AG04450 (cell line): ENCODE results near the gene MN1. TPM values are rescaled to one million over a fixed set of nuclear protein-coding genes. Genes with fewer than 3 reads are reported as not detected.
"Not testable (repeated sequence)": the region's sequence is repeated elsewhere in the genome, so short reads cannot be mapped to it uniquely, and the experiment has no call there.

ENCODE experiments used
- CTCF ChIA-PET: fragments of 300-600, 350-600 bp; formaldehyde crosslinking; extraction: SDS; loops from one replicate; lab custom pipeline; 2022; ENCODE audit warnings: antibody characterized with exemption, inconsistent platforms; lab: Charles Lee
- POLR2A ChIA-PET: fragments of 350-600 bp; formaldehyde crosslinking; extraction: SDS; loops from one replicate; lab custom pipeline; 2021; ENCODE audit warnings: antibody characterized with exemption, inconsistent platforms; lab: Yijun Ruan, JAX
- DNase-seq: peaks from one replicate; pipeline ENCODE4 v3.0.0-alpha.2; 2011; ENCODE audit warnings: low read depth, low spot score
- H3K27ac ChIP-seq: one replicate; pipeline ENCODE4 v1.5.1; 2012; ENCODE audit warnings: low read depth, low read length, control low read depth
- H3K27me3 ChIP-seq: one replicate; pipeline ENCODE4 v1.6.0; 2012; ENCODE audit warnings: low read length; ENCODE audit not compliant: control insufficient read depth, insufficient read depth
- H3K4me3 ChIP-seq: 2 replicates; pipeline ENCODE4 v1.5.1; 2011; ENCODE audit warnings: mild to moderate bottlenecking, low read depth, low read length, control low read depth
- H3K9me3 ChIP-seq: 2 replicates; pipeline ENCODE4 v1.5.1; 2012; ENCODE audit warnings: low read length; ENCODE audit not compliant: control insufficient read depth, insufficient read depth
- polyA plus RNA-seq: library from polyadenylated mRNA; depleted of rRNA; stranded (reverse); fragments of >200 nt; gene quantifications from 2 replicates; pipeline ENCODE4 v1.2.3, GENCODE V29; 2011
- TF ChIP-seq, protein P1 (sequence below): IDR thresholded peaks from 2 replicates; pipeline ENCODE4 v1.5.1; 2011; ENCODE audit warnings: low read depth, low read length, control low read depth, inconsistent platforms

MN1 gene
- polyA plus RNA-seq, 1 experiment = 2.7 TPM

DNA sequence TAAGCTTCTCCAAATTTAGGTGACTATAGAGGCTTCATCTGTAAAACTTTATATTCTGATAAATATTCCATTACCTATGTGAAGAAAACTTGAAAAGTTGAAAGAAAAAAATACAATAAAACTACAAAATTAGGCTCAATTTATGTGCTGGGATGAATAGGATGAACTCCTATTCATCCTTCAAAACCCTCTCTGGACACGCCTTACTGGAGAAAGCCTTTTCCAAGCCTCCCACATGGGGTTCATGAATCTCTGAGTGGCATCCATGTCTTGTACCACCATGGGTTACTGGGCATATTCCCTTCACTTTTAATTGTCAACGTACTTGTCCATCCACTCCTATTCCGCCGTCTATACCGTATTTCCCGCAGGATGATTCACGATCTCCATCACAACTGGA lies 55.7 kb downstream of the MN1 start:
- Histone ChIP-seq H3K9me3 (peaks cover 3% of the 10 kb centered on the region; the same call in 1 of the 2 replicates), H3K4me3 (no peak overlapping the region), H3K27ac (no peak overlapping the region), H3K27me3 (peaks cover 11% of the 10 kb centered on the region)
- TF ChIP-seq, protein P1, sequence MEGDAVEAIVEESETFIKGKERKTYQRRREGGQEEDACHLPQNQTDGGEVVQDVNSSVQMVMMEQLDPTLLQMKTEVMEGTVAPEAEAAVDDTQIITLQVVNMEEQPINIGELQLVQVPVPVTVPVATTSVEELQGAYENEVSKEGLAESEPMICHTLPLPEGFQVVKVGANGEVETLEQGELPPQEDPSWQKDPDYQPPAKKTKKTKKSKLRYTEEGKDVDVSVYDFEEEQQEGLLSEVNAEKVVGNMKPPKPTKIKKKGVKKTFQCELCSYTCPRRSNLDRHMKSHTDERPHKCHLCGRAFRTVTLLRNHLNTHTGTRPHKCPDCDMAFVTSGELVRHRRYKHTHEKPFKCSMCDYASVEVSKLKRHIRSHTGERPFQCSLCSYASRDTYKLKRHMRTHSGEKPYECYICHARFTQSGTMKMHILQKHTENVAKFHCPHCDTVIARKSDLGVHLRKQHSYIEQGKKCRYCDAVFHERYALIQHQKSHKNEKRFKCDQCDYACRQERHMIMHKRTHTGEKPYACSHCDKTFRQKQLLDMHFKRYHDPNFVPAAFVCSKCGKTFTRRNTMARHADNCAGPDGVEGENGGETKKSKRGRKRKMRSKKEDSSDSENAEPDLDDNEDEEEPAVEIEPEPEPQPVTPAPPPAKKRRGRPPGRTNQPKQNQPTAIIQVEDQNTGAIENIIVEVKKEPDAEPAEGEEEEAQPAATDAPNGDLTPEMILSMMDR = no peak
- POLR2A ChIA-PET = no interaction called here
- CTCF ChIA-PET = no interaction called here
- DNase-seq = no peak

DNA sequence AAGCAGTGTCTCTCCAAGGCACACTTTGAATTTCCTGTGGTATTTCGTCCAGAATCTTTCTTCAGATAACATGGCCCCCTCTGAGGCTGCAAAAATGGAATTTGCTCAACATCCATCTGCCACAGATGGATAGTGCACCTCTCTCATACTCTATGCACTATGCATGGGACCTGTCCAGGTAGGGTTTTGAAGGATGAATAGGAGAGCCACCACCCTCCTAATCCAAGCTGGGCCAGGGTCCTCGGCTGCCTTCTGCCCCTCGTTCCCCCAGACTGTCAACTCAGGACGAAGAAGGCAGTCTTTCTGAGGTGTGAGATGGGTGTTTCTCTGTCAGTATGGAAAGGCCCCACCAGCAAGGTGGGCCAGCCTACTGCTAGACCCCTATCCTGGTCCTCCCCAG lies 56.4 kb downstream of the MN1 start:
- H3K27ac ChIP-seq = no peak overlapping the region
- DNase-seq = no peak
- CTCF ChIA-PET = no interaction called here
- POLR2A ChIA-PET = no interaction called here
- no peak overlapping the region for H3K4me3 ChIP-seq
- H3K27me3 ChIP-seq = peaks cover 10% of the 10 kb centered on the region
- TF ChIP-seq, protein P1 = no peak
- peaks cover 7% of the 10 kb centered on the region; the same call in 1 of the 2 replicates for H3K9me3 ChIP-seq

DNA sequence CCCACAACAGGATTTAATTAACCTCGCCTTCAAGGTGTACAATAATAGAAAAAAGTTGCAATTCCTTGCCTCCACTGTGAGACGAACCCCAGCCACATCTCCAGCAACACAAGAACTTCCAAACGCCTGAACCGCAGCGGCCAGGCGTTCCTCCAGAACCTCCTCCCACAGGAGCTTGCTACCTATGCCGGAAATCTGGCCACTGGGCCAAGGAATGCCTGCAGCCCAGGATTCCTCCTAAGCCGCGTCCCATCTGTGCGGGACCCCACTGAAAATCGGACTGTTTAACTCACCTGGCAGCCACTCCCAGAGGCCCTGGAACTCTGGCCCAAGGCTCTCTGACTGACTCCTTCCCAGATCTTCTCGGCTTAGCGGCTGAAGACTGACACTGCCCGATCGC lies 57.5 kb downstream of the MN1 start:
- H3K4me3 ChIP-seq, H3K27ac ChIP-seq, DNase-seq, H3K9me3 ChIP-seq, POLR2A ChIA-PET, CTCF ChIA-PET: not testable (repeated sequence)
- peaks cover 13% of the 10 kb centered on the region for H3K27me3 ChIP-seq

DNA sequence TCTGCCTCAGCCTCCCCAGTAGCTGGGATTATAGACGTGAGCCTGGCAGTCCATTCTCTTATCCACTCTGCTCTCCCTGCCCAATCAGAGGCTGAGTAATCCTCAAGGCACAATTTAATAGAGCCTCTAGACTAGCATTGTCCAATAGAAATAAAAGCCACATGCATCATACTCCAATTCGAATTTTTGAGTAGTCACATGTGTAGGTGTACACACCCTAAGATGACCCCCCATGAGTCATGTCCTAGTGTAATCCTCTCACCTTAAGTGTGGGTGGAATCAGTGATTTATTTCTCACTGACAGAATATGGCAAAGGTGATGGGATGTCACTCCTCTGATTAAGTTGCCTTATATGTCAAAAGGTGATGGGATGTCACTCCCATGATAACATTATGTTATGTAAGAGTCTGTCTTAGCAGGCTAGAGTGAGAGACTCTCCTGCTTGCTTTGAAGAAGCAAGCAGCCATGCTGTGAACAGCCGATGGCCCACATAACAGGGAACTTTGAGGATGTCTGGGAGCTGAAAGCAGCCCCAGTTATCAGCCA lies 61.3 kb downstream of the MN1 start:
- ChIA-PET CTCF (no interaction called here), POLR2A (no interaction called here)
- TF ChIP-seq, protein P1 = no peak
- Histone ChIP-seq H3K27me3 (peaks cover 16% of the 10 kb centered on the region), H3K4me3 (no peak overlapping the region), H3K27ac (no peak overlapping the region), H3K9me3 (peaks cover 7% of the 10 kb centered on the region; the same call in 1 of the 2 replicates)
- no peak for DNase-seq

DNA sequence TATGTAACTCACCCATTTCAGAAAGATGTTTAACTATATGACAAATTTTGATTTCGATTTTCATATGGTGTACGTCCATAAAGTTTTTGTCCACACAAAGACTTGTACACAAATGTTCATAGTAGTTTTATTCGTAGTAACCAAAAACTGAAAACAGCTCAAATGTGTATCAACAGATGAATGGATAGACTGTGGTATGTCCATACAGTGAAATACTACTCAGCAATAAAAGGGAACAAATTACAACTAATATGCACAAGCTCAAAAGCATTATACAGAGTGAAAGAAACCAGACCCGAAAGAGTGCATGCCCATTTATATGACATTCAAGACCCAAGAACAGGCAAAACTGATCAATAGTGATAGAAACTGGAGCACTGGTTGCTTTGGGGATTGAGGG lies 64.0 kb downstream of the MN1 start:
- DNase-seq = no peak
- TF ChIP-seq, protein P1 = no peak
- peaks cover 7% of the 10 kb centered on the region; the same call in 1 of the 2 replicates for H3K9me3 ChIP-seq
- no peak overlapping the region for H3K27ac ChIP-seq
- H3K27me3 ChIP-seq = peaks cover 23% of the 10 kb centered on the region
- H3K4me3 ChIP-seq = no peak overlapping the region
- ChIA-PET POLR2A (no interaction called here), CTCF (no interaction called here)
